Hepatocyte (in vitro differentiated cells): Measurements from ENCODE around the gene PACSIN3.

Experiments used
- EZH2 ChIP-seq: fragments of 200-600 bp; sonication (generic); IDR thresholded peaks from 2 replicates; pipeline ENCODE4 v1.6.1; 2016; ENCODE audit warnings: antibody characterized with exemption, mild to moderate bottlenecking, borderline replicate concordance
- TF ChIP-seq, protein P1 (sequence below): fragments of 200-600 bp; sonication (generic); IDR thresholded peaks from 2 replicates; pipeline ENCODE4 v1.5.1; 2016; ENCODE audit warnings: antibody characterized with exemption, mild to moderate bottlenecking; ENCODE audit not compliant: poor library complexity

DNA sequence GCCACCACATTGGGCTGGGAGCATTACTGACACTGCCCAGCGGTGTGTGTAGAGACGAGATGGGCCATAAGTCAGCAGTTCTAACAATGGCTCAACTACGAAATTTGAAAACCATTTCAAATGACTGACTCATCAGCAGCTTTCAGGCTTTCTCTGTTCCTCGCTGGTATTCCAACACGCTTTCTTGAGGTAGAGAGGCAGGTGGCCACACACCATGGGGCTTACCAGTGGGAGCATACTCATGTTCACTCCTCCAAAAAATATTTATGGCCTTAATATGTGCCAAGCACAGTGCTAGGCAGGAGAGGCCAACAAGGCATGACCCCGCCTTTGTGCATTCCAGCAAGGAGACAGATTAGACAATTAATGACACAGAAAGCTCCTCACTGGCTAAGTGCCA, 29.9 kb downstream of the PACSIN3 start:
- TF ChIP-seq, protein P1, sequence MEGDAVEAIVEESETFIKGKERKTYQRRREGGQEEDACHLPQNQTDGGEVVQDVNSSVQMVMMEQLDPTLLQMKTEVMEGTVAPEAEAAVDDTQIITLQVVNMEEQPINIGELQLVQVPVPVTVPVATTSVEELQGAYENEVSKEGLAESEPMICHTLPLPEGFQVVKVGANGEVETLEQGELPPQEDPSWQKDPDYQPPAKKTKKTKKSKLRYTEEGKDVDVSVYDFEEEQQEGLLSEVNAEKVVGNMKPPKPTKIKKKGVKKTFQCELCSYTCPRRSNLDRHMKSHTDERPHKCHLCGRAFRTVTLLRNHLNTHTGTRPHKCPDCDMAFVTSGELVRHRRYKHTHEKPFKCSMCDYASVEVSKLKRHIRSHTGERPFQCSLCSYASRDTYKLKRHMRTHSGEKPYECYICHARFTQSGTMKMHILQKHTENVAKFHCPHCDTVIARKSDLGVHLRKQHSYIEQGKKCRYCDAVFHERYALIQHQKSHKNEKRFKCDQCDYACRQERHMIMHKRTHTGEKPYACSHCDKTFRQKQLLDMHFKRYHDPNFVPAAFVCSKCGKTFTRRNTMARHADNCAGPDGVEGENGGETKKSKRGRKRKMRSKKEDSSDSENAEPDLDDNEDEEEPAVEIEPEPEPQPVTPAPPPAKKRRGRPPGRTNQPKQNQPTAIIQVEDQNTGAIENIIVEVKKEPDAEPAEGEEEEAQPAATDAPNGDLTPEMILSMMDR: no peak
- TF ChIP-seq EZH2: no peak
